ENCODE measurements around the gene PCDH1.
A peak's percentile ranks its signal among the peaks of the same experiment; 100 is the strongest.

The PCDH1 gene

DNA sequence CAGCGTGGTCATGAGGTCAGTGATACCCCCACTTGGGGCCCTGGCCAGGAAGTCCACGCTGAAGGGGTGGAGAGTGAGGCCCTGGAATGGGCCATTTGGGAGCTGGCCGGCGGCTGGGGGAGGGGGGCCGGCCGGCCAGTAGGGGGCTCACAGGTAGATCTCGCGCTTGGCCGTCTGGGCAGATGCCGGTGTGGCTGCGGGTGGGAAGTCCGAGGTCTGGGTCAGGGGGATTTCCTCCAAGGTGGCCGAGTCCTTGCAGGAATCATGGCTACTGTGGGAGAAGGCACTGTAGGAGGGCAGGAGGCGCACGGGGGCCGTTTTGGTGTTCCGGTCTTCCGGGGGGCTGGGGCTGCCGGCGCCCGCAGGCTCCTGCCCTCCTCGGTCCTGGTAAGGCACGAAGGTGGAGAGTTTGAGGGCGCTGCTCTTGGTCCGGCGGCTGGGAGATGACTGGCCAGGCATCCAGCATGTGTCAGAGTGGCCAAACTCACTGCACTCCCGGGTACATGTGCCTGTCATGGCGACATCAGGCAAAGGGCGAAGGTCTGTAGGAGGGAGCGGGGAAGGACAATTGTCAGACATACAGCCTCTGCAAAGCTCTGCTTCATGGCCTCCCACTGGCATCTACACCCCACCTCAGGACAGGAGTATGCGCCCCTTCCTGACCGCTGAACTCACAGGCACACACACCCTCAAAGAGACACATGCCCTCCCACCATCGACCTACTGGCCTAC is 24.1 kb downstream of the PCDH1 start:
- no peak for DNase-seq (ENCODE audit: low read depth)

DNA sequence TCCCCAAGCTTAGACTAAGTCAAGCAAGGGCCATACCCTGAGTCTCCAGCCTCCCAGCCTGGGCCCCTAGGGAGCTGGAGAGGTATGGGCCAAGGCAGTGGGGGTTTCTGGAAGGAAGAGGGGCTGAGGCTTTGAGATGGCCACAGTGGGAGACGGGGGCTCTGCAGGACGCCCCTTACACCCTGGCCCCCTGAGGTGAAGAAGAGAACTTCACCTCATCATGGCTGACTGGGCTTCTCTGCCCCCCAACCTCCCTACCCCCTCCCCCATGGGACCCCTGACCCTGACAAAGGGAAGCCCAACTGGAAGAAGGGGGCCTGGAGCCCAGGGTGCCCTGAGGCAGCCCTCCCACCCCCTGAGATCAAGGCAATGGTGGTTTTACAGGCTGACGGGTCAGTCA is 25.8 kb downstream of the PCDH1 start:
- DNase-seq (ENCODE audit: low read depth), result no peak

GRCh38 chr5:141851195-141851874 is 26.9 kb downstream of the PCDH1 start:
- DNase-seq (ENCODE audit: low read depth), result no peak

DNA sequence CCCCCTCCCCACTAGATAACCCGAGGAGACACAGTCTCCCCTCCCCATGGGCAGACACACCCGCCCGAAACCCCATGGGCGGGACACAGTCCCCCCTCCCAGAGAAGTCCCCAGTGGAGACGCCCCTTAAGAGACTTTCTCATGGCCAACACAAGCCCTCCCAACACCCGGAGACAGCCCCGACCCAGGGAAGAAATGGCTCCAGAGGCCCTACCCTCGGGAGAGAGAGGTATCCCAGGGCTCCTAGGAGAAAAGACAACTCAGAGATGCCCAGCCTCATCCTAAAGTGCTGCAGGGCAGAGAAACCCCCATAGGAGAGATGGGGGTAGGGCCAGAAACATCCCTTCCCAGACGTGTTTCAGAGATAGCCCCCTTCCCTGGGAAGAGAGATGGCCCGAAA is 27.4 kb downstream of the PCDH1 start:
- no peak for DNase-seq (ENCODE audit: low read depth)

GRCh38 chr5:141850244-141850768 is 27.9 kb downstream of the PCDH1 start:
- DNase-seq (ENCODE audit: low read depth), result peak; percentile 61

DNA sequence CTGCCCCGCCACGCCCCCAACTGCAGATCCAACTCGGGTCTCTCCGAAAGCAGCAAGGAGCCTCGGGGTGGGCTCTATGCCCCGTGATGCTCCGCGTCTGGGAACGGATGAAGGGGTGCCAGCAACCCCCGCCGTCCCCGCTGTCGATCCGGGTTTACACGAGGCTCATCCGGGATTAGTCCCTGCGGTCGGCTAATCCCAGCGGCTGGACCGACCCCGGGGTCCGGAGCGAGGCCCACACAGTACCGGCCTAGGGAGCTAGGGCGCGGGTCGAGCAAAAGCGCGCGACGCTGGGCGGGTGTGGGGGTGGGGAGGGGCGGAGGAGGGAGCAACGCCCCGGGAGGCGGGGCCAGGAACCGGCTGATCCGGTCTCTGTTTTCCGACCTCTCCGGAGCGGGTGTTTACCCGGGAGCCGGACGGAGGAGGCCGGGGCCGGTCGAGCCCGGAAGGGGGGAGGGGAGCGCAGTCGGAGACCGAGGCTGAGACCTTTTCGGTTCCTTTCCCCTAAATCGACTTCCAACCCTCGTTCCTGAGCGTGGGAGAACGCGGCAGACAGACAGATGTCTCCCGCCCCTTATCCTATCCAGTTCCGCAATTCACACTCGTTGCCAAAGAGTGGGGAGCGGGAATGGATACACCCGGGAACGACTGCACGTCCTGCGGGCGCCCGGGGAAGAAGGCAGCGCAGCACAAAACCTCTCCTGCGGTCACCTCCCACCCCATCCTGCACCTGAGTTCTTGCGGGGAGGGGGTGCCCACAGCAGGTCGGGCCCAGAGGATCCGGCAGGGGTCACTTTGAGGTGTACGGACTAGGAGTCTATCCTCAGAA is 28.6 kb downstream of the PCDH1 start:
- DNase-seq (ENCODE audit: low read depth), result peak; percentile 79

- peak; percentile 92 for DNase-seq (ENCODE audit: low read depth)
These were observed 29.3 kb downstream of the PCDH1 start for GRCh38 chr5:141848744-141849414.

DNA sequence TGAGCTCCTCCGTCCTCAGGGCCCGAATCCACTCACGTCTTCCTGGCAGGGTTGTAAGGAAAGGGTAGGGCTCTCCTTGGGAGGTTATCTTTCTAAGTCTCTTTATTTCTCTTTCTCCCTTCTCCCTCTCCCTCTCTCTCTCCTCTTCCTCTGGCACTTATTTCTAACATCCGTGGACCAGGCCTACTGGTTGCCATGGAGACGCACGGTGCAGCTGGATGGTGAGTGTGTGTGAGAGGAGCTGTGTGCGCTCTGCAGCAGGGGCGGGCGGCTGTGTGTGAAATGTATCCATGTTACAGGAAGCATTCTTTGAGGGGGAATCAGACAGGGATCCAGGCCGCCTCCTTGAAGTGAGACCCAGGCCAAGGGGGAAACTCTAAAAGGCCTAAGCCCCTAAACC is 32.2 kb downstream of the PCDH1 start:
- DNase-seq (ENCODE audit: low read depth), result peak; percentile 56

- no peak for DNase-seq (ENCODE audit: low read depth)
These were observed 32.8 kb downstream of the PCDH1 start for GRCh38 chr5:141845371-141845851.

- no peak for DNase-seq (ENCODE audit: low read depth)
These were observed 33.7 kb downstream of the PCDH1 start for GRCh38 chr5:141844414-141845097.

DNA sequence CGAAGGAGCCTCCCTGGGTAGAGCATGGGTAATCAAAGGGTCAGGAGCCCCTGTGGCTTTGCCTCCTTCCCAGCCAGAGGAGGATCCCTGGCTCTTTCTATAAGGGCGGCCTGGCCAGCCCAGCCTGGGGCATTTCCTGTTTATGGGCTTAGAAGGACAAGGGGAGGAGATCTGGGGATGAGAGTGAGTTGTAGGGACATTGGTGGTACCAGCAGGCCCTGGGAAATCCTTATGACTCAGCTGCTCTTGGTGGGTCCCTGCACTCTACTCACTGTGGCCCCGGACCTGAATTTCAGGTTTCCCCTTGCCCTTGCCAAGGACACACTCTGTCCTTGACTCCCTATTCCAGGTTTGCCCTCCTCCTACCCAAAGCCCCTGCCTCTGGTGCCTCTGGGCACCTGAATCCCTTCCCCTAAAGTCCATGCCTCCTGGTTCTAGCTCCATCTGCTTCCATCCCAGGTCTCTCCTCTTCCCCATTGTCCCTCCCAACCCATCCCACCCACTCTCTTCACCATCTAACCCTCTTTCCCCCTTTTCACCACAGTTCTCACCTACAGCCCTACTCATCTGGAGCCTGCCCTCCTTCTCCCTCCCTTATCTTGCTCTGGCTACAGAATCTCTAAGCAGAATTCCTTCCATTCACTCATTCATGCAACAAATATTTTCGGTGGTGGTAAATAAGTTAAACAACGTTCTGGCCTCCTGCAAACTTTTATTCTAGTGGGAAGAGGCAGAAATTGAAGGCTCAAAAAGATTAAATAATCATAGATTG is 34.9 kb downstream of the PCDH1 start:
- peak; percentile 68 for DNase-seq (ENCODE audit: low read depth)

DNA sequence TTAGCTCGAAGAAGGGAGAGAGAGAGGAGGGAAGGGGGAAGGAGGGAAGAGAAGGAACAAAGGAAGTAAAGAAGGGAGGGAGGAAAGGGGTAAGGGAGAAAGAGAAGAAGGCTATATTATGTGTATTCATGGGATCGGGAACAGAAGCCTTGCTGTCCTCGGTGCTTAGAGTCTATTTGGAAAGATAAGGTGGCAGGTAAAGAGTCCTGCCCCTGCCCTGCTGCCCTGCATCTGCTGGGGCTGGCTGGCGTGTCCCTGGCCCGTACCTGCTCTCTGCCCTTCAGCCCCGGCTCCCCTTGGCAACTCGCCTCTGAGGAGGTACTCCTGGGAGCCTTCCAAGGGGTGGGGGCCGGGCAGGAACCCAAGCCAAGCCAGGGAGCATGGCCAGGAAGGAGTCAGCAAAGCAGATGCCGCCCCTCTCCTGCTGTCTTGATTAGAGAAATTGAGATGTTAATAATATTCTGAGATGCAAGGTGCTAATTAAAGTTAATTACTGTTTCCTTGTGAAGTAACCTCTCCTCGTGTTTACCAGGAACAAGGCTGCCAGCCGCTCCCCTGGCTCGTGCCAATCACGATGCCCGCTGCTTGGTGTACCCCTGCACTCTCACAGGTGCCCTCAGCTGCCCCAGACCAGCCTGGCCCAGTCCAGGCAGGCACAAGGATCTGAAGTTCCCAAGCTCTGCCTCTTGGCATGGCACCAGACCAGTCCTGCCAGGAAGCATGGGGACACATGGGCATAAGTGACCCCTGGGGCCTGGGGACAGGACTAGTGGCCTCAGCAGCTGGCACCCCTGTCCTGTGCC is 36.6 kb downstream of the PCDH1 start:
- no peak for DNase-seq (ENCODE audit: low read depth)

DNA sequence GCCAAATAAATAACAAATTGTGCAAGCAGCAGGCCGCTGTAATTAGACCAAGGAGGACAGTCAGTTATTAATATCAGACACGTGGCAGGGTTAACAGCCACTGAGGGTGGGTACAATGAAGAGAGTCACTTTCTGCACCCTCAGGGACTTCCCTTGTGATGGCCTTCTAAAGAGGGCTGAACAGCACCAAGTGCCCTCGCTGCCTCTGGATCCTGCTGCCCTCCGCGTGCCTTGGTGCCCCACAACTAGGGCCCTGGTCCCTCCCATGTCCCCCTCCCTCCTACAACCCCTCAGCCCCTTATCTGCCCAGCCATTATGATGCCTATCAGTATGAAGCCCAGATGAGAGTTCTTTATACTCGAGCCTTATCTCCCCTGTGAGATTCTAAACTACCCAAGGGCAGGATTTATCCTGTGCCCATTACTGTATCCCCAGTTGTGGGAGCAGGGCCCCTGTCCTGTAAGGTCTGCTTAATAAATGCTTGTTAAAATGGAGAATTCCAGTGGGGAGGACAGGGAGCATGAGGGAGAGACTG is 37.3 kb downstream of the PCDH1 start:
- DNase-seq (ENCODE audit: low read depth), result no peak

DNA sequence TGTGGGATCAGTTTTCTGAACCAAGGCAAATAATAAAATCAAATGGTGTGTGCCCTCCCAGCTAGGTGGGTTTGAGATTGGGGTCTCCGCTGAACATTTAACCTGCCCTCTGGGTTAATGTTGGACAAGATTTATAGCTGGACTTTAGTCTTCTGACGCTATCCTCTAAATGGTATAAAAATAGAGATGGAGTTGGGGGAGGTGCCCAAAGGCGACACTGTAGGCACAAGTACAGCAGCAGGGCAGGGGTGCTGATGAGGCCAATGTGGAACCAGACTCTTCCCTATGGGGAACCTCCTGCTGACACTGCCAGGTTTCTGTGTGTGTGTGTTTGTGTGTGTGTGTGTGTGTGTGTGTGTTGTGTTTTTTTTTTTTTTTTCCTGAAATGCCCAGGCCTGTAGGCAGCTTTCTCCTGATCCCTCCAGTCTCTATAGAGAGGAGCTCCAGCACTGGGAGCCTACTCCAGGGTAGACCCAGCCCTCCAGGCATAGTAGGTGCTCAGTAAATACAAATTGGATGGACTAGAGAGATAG is 37.9 kb downstream of the PCDH1 start:
- no peak for DNase-seq (ENCODE audit: low read depth)

DNA sequence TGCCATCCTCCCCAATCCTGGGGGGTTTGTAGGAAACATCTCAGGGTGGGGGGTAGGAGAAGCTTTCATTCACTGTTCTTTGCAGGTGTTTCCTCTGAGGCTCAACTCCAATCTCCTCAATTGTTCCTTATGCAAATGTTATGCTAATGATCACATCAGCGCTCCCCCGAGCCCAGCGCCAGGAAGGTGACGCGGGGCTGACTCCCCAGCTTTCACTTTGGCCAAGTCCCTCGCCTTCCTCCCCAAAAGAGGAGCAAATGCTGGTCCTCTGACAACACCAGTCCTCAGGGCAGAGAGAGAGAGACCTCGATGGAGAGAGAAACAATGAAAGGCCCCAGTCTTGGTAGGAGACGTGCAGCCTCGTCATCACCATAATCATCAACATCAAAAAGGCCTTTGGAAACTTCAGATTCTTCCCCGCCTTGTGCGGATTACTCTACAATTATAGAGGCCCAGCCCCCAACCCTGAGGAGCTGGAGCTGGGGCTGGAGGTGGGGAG is 39.1 kb downstream of the PCDH1 start:
- DNase-seq (ENCODE audit: low read depth), result peak; percentile 64

DNA sequence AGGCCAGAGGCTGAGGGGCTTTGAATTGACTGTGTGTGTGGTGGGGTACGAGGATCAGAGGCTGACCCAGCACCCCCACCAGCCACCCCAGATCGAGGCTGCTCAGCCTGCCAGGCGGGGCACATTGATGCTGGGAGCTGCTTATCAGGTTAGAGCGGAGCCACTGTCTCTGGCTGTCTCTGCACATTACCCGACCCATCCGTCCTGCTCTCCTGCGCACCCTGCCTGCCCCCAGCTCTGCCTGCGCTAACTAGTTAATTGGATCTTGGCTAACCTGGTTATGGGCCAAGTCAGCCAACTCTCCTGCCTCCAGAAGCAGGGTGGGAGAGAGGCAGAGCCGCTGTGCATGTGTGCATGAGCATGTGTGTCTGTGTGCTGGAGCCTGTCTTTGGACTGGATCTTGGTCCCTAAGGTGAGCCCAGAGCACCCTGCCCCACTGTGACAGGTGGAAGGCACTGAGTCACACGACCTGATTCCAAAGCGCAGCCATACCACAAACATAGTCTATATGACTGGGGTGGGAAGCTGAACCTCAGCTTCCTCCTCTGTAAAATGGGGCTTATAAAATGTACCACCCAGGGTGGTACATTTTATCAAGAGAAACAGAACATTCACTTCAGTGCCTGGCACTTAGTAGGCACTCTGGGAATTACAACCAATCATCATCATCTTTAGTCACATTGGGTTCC is 39.7 kb downstream of the PCDH1 start:
- no peak for DNase-seq (ENCODE audit: low read depth)

GRCh38 chr5:141835928-141836670 is 42.1 kb downstream of the PCDH1 start:
- no peak for DNase-seq (ENCODE audit: low read depth)

DNA sequence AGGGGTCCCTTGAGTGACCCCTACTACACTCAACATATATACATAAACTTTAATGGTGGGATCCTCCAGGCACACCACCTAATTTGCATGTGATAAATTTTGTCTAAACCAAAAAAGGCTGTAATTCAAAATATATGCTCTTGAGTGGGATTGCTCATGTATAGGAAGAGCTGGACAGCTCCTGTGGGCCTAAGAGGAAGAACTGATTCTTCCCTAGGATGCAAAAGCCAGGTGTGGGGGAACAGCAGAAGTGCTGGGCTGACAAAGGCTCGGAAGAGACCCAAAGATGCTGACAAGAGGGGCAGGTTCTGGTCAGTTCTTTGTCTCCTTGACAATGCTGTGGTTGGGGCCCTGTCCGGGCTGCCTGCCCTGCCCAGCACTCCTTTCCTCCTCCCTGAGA is 43.9 kb downstream of the PCDH1 start:
- DNase-seq (ENCODE audit: low read depth), result no peak

Measured in ELR (cell line).